ENCODE measurements around the gene HEXA. TPM values are rescaled to one million over a fixed set of nuclear protein-coding genes. Genes with fewer than 3 reads are reported as not detected.
"Not testable (repeated sequence)": the region's sequence is repeated elsewhere in the genome, so short reads cannot be mapped to it uniquely, and the experiment has no call there.

Gene HEXA
- total and polyA plus RNA-seq, 2 donors (not counting 1 experiment from before 2014, with no cell fraction given), result 80.3 to 183 TPM

DNA sequence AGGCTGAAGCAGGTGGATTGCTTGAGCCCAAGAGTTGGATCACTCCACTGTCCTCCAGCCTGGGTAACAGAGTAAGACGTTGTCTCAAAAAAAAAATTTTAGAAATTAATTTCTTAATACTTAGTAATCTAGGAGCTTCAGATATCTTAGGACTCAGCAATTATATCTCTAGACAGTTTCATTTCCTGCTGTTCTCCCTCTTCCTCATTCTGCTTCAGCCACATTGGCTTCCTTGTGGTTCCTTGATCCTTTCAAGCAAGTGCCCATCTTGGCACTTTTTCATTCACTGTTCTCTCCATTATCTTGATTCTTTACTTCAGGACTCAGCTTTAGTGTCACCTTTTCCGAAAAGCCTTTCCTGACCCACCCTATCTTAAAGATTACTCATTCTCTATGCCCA, 44.8 kb upstream of the HEXA start:
- Histone ChIP-seq H2AFZ (ENCODE audit: low read length) (no peak overlapping the region), H3K4me3 (replicated peaks in 1 of 4; ENCODE audit: control extremely low read depth in 1 of 4, insufficient read depth in 1 of 4, low read depth in 3 of 4, low read length in 4 of 4) (no peak overlapping the region), H4K20me1 (ENCODE audit: control insufficient read depth, extremely low read depth, insufficient read depth, low read length) (no peaks in the 10 kb centered on the region), H3K9ac (ENCODE audit: insufficient read depth, low read length) (no peak overlapping the region), H3K27me3 (ENCODE audit: control insufficient read depth, insufficient read depth, low read length) (no peaks in the 10 kb centered on the region), H3K9me3 (ENCODE audit: control insufficient read depth, insufficient read depth, low read depth, low read length) (no peaks in the 10 kb centered on the region), H3K79me2 (ENCODE audit: control insufficient read depth, insufficient read depth, low read length) (no peaks in the 10 kb centered on the region), H3K4me1 (ENCODE audit: control insufficient read depth, extremely low read depth, insufficient read depth, low read length) (no peaks in the 10 kb centered on the region), H3K4me2 (ENCODE audit: extremely low read depth, insufficient read depth, low read length) (no peak overlapping the region), H3K36me3 (ENCODE audit: control insufficient read depth, insufficient read depth, low read length) (no peaks in the 10 kb centered on the region), H3K27ac (ENCODE audit: insufficient read depth, low read length) (no peak overlapping the region)
- DNase-seq (ENCODE audit: low read depth in 2 of 2), result no peak
- no peak for TF ChIP-seq EZH2 (IDR thresholded peaks at IDR 0.05; ENCODE audit: low read length, missing control alignments)
- TF ChIP-seq, protein P1, sequence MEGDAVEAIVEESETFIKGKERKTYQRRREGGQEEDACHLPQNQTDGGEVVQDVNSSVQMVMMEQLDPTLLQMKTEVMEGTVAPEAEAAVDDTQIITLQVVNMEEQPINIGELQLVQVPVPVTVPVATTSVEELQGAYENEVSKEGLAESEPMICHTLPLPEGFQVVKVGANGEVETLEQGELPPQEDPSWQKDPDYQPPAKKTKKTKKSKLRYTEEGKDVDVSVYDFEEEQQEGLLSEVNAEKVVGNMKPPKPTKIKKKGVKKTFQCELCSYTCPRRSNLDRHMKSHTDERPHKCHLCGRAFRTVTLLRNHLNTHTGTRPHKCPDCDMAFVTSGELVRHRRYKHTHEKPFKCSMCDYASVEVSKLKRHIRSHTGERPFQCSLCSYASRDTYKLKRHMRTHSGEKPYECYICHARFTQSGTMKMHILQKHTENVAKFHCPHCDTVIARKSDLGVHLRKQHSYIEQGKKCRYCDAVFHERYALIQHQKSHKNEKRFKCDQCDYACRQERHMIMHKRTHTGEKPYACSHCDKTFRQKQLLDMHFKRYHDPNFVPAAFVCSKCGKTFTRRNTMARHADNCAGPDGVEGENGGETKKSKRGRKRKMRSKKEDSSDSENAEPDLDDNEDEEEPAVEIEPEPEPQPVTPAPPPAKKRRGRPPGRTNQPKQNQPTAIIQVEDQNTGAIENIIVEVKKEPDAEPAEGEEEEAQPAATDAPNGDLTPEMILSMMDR (conservative IDR thresholded peaks at IDR 0.05 in 1 of 2, IDR thresholded peaks at IDR 0.05 in 1 of 2; ENCODE audit: low read depth in 1 of 2, low read length in 2 of 2), result no peak

DNA sequence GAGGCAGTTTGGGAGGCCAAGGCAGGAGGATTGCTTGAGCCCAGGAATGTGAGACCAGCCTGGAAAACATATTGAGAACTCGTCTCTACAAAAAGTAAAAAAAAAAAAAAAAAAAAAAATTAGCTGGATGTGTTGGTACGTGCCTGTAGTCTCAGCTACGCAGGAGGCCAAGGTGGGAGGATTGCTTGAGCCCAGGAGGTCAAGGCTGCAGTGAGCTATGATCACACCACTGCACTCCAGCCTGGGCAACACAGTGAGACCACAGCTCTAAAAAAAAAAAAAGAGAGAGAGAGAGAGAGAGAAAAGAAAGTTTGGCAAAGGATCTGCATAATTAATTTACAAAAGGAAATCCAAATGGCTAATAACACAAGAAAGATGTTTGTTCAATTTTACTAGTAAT, 44.0 kb upstream of the HEXA start:
- not testable (repeated sequence) for H3K79me2 ChIP-seq (ENCODE audit: control insufficient read depth, insufficient read depth, low read length); H3K9me3 ChIP-seq (ENCODE audit: control insufficient read depth, insufficient read depth, low read depth, low read length); H3K4me3 ChIP-seq (replicated peaks in 1 of 4; ENCODE audit: control extremely low read depth in 1 of 4, insufficient read depth in 1 of 4, low read depth in 3 of 4, low read length in 4 of 4); H3K4me1 ChIP-seq (ENCODE audit: control insufficient read depth, extremely low read depth, insufficient read depth, low read length); H2AFZ ChIP-seq (ENCODE audit: low read length); H3K4me2 ChIP-seq (ENCODE audit: extremely low read depth, insufficient read depth, low read length); H3K27me3 ChIP-seq (ENCODE audit: control insufficient read depth, insufficient read depth, low read length); H3K27ac ChIP-seq (ENCODE audit: insufficient read depth, low read length); H3K36me3 ChIP-seq (ENCODE audit: control insufficient read depth, insufficient read depth, low read length); H4K20me1 ChIP-seq (ENCODE audit: control insufficient read depth, extremely low read depth, insufficient read depth, low read length); DNase-seq (ENCODE audit: low read depth in 2 of 2); H3K9ac ChIP-seq (ENCODE audit: insufficient read depth, low read length)

DNA sequence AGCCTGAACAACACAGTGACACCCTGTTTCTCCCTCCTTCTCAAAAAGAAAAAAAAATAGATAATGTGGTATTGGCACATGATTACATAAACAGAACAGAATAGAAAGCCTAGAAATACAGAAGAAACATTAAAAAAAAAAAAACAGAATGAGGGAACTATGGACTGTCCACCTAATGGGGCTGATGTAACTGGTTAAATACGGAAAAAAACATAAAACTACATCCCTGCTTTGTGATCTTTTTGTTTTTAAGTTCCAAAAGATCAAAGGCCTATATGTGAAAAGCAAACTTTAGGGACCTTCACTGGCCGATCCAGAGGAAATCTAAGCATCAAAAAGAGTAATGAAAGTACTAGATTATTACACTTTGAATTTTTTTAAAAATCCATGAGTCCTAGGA, 39.5 kb upstream of the HEXA start:
- Histone ChIP-seq H3K9me3 (ENCODE audit: control insufficient read depth, insufficient read depth, low read depth, low read length) (no peaks in the 10 kb centered on the region), H3K79me2 (ENCODE audit: control insufficient read depth, insufficient read depth, low read length) (no peaks in the 10 kb centered on the region), H2AFZ (ENCODE audit: low read length) (no peak overlapping the region), H4K20me1 (ENCODE audit: control insufficient read depth, extremely low read depth, insufficient read depth, low read length) (no peaks in the 10 kb centered on the region), H3K4me1 (ENCODE audit: control insufficient read depth, extremely low read depth, insufficient read depth, low read length) (no peaks in the 10 kb centered on the region), H3K27me3 (ENCODE audit: control insufficient read depth, insufficient read depth, low read length) (no peaks in the 10 kb centered on the region), H3K36me3 (ENCODE audit: control insufficient read depth, insufficient read depth, low read length) (no peaks in the 10 kb centered on the region), H3K4me2 (ENCODE audit: extremely low read depth, insufficient read depth, low read length) (no peak overlapping the region), H3K27ac (ENCODE audit: insufficient read depth, low read length) (no peak overlapping the region), H3K9ac (ENCODE audit: insufficient read depth, low read length) (no peak overlapping the region), H3K4me3 (replicated peaks in 1 of 4; ENCODE audit: control extremely low read depth in 1 of 4, insufficient read depth in 1 of 4, low read depth in 3 of 4, low read length in 4 of 4) (no peak overlapping the region)
- no peak for DNase-seq (ENCODE audit: low read depth in 2 of 2)
- TF ChIP-seq, protein P1 (conservative IDR thresholded peaks at IDR 0.05 in 1 of 2, IDR thresholded peaks at IDR 0.05 in 1 of 2; ENCODE audit: low read depth in 1 of 2, low read length in 2 of 2), result no peak
- no peak for TF ChIP-seq EZH2 (IDR thresholded peaks at IDR 0.05; ENCODE audit: low read length, missing control alignments)

DNA sequence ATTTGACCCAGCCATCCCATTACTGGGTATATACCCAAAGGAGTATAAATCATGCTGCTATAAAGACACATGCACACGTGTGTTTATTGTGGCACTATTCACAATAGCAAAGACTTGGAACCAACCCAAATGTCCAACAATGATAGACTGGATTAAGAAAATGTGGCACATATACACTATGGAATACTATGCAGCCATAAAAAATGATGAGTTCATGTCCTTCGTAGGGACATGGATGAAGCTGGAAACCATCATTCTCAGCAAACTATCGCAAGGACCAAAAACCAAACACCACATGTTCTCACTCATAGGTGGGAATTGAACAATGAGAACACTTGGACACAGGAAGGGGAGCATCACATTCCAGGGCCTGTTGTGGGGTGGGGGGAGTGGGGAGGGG, 37.5 kb upstream of the HEXA start:
- DNase-seq (ENCODE audit: low read depth in 2 of 2); H2AFZ ChIP-seq (ENCODE audit: low read length): not testable (repeated sequence)

More for the DNA sequence above, 37.5 kb upstream of the HEXA start:
- H4K20me1 ChIP-seq (ENCODE audit: control insufficient read depth, extremely low read depth, insufficient read depth, low read length); H3K79me2 ChIP-seq (ENCODE audit: control insufficient read depth, insufficient read depth, low read length); H3K27ac ChIP-seq (ENCODE audit: insufficient read depth, low read length); H3K9me3 ChIP-seq (ENCODE audit: control insufficient read depth, insufficient read depth, low read depth, low read length); H3K36me3 ChIP-seq (ENCODE audit: control insufficient read depth, insufficient read depth, low read length); H3K27me3 ChIP-seq (ENCODE audit: control insufficient read depth, insufficient read depth, low read length); H3K4me3 ChIP-seq (replicated peaks in 1 of 4; ENCODE audit: control extremely low read depth in 1 of 4, insufficient read depth in 1 of 4, low read depth in 3 of 4, low read length in 4 of 4); H3K4me2 ChIP-seq (ENCODE audit: extremely low read depth, insufficient read depth, low read length); H3K9ac ChIP-seq (ENCODE audit: insufficient read depth, low read length); H3K4me1 ChIP-seq (ENCODE audit: control insufficient read depth, extremely low read depth, insufficient read depth, low read length): not testable (repeated sequence)
